GM12878 (cell line): ENCODE measurements around the gene MATN1. TPM values are rescaled to one million over a fixed set of nuclear protein-coding genes. Genes with fewer than 3 reads are reported as not detected.

Experiments used
- ATAC-seq: fragments of 200-7000 bp; cut with Tn5 transposase; 3 replicates; pipeline ENCODE4 v1.9.1; 2020; ENCODE audit warnings: mild to moderate bottlenecking, moderate library complexity
- BruUV-seq: library from RNA; stranded (reverse); fragments of 400-500 nt; replicated peaks from 2 replicates; lab custom pipeline; 2021; lab: Mats Ljungman, UMichigan
- CTCF ChIA-PET: fragments of 300-600 bp; sonication (Branson Sonifier 250); formaldehyde crosslinking; extraction: SDS; loops from one replicate; lab custom pipeline; 2021; ENCODE audit warnings: inconsistent platforms; lab: Yijun Ruan, JAX
- POLR2A ChIA-PET: fragments of 350-600 bp; formaldehyde crosslinking; extraction: SDS; loops from one replicate; lab custom pipeline; 2021; ENCODE audit warnings: inconsistent platforms; lab: Charles Lee
- RAD21 ChIA-PET: fragments of 300-600 bp; sonication (Branson Sonifier 250); formaldehyde crosslinking; loops from one replicate; lab custom pipeline; 2023; ENCODE audit warnings: antibody characterized with exemption; ENCODE audit not compliant: unreplicated experiment; lab: Charles Lee
- SMC1A ChIA-PET: fragments of 300-600 bp; sonication (Branson Sonifier 250); formaldehyde crosslinking; loops from one replicate; lab custom pipeline; 2023; ENCODE audit not compliant: unreplicated experiment, uncharacterized antibody; lab: Charles Lee
- DNase-seq: peaks from one replicate; pipeline ENCODE4 v3.0.0-alpha.2; 2011; ENCODE audit warnings: low read depth, low spot score
- FAIRE-seq: peaks from 3 replicates; lab custom pipeline; 2011; peaks lifted over from hg19 to GRCh38; lab: Jason Lieb, UNC
- H2AFZ ChIP-seq: 2 replicates; pipeline ENCODE4 v1.6.0; 2011; ENCODE audit warnings: low read depth, low read length, control low read depth; ENCODE audit not compliant: control insufficient read depth
- H3K27ac ChIP-seq: 2 replicates; pipeline ENCODE4 v1.5.1; 2011; ENCODE audit warnings: control low read depth; ENCODE audit not compliant: control insufficient read depth, insufficient read depth
- H3K27me3 ChIP-seq, 2 experiments: replicated peaks in 1 of 2; 2 replicates each; pipeline versions ENCODE4 v1.6.0 to v1.6.1; 2011; ENCODE audit warnings: low read length in 1 of 2; ENCODE audit not compliant: control insufficient read depth in 2 of 2, insufficient read depth in 2 of 2
- H3K36me3 ChIP-seq, 2 experiments: 2 replicates each; pipeline ENCODE4 v1.5.1; 2011; ENCODE audit warnings: low read length in 1 of 2; ENCODE audit not compliant: control insufficient read depth in 2 of 2, insufficient read depth in 2 of 2
- H3K4me1 ChIP-seq: 2 replicates; pipeline ENCODE4 v1.6.1; 2011; ENCODE audit warnings: mild to moderate bottlenecking, low read length, moderate library complexity, mixed read lengths; ENCODE audit not compliant: control insufficient read depth, insufficient read depth
- H3K4me2 ChIP-seq: 2 replicates; pipeline ENCODE4 v1.6.0; 2011; ENCODE audit warnings: control low read depth; ENCODE audit not compliant: control insufficient read depth, insufficient read depth
- H3K4me3 ChIP-seq: fragments of 200-600 bp; sonication (generic); 2 replicates; pipeline ENCODE4 v1.5.1; 2016
- H3K79me2 ChIP-seq: 2 replicates; pipeline ENCODE4 v1.6.0; 2011; ENCODE audit warnings: low read length; ENCODE audit not compliant: control insufficient read depth, insufficient read depth
- H3K9ac ChIP-seq: 2 replicates; pipeline ENCODE4 v1.8.0; 2011; ENCODE audit warnings: low read length, control low read depth, mixed read lengths; ENCODE audit not compliant: control insufficient read depth, insufficient read depth
- H3K9me3 ChIP-seq: replicated peaks from 3 replicates; pipeline ENCODE4 v1.5.1; 2011; ENCODE audit warnings: mild to moderate bottlenecking, low read length; ENCODE audit not compliant: control insufficient read depth, insufficient read depth
- H4K20me1 ChIP-seq: 2 replicates; pipeline ENCODE4 v1.6.0; 2011; ENCODE audit not compliant: control insufficient read depth, insufficient read depth
- ASH2L ChIP-seq: fragments of 300-600, 200-600 bp; sonication (generic); IDR thresholded peaks from 2 replicates; pipeline ENCODE4 v1.6.1; 2017; ENCODE audit warnings: low read depth, mild to moderate bottlenecking, borderline replicate concordance
- BACH1 ChIP-seq: fragments of 450-650 bp; IDR thresholded peaks from 2 replicates; pipeline ENCODE4 v1.6.1; 2017; ENCODE audit warnings: mild to moderate bottlenecking, borderline replicate concordance
- E2F4 ChIP-seq: IDR thresholded peaks from 2 replicates; pipeline ENCODE4 v1.6.1; 2012; ENCODE audit warnings: low read depth, low read length, improper control_type of control experiment
- HCFC1 ChIP-seq: fragments of 150-350 bp; IDR thresholded peaks from 2 replicates; pipeline ENCODE4 v1.6.1; 2014; ENCODE audit warnings: low read length
- JUND ChIP-seq: IDR thresholded peaks from 2 replicates; pipeline ENCODE4 v1.6.1; 2012; ENCODE audit warnings: low read depth, mild to moderate bottlenecking, low read length, improper control_type of control experiment, moderate library complexity
- MEF2B ChIP-seq: fragments of 450-650 bp; IDR thresholded peaks from 2 replicates; pipeline ENCODE4 v1.6.1; 2018; ENCODE audit warnings: mild to moderate bottlenecking, moderate library complexity; ENCODE audit not compliant: partially characterized antibody, poor library complexity, severe bottlenecking
- NFXL1 ChIP-seq: fragments of 450-650 bp; IDR thresholded peaks from 2 replicates; pipeline ENCODE4 v1.6.1; 2017; ENCODE audit warnings: antibody characterized with exemption, mild to moderate bottlenecking, borderline replicate concordance
- NR2C1 ChIP-seq: fragments of 450-650 bp; IDR thresholded peaks from 2 replicates; pipeline ENCODE4 v1.6.1; 2017; ENCODE audit warnings: antibody characterized with exemption, mild to moderate bottlenecking, moderate library complexity
- RELA ChIP-seq: fragments of 450-650 bp; IDR thresholded peaks from 2 replicates; pipeline ENCODE4 v1.8.0; 2014; ENCODE audit warnings: borderline replicate concordance; ENCODE audit not compliant: partially characterized antibody
- REST ChIP-seq: IDR thresholded peaks from 2 replicates; pipeline ENCODE4 v1.6.1; 2012; ENCODE audit warnings: mild to moderate bottlenecking, low read depth, low read length
- SP1 ChIP-seq: IDR thresholded peaks from one replicate; pipeline ENCODE4 v1.6.1; 2011; ENCODE audit warnings: low read depth, low read length
- SPI1 ChIP-seq: IDR thresholded peaks from 2 replicates; pipeline ENCODE4 v1.6.1; 2011; ENCODE audit warnings: low read depth, mild to moderate bottlenecking, low read length, moderate library complexity, borderline replicate concordance; ENCODE audit not compliant: insufficient read depth
- USF1 ChIP-seq: IDR thresholded peaks from 2 replicates; pipeline ENCODE4 v1.6.1; 2011; ENCODE audit warnings: borderline replicate concordance, low read depth, mild to moderate bottlenecking, moderate library complexity, mixed read lengths, low read length; ENCODE audit not compliant: insufficient read depth; ENCODE audit errors: extremely low read length
- YBX1 ChIP-seq: fragments of 450-650 bp; IDR thresholded peaks from 2 replicates; pipeline ENCODE4 v1.6.1; 2016; ENCODE audit warnings: antibody characterized with exemption
- ZZZ3 ChIP-seq: IDR thresholded peaks from 2 replicates; pipeline ENCODE4 v1.6.1; 2011; ENCODE audit warnings: low read depth; ENCODE audit not compliant: control insufficient read depth, insufficient read length
- WGBS: methylation state at CpG from one replicate; pipeline ENCODE4 v1.1.6; 2016; ENCODE audit warnings: low lambda C conversion rate; ENCODE audit not compliant: insufficient replicate concordance, insufficient coverage; ENCODE audit errors: missing lambda C conversion rate; 5-methylcytosine and 5-hydroxymethylcytosine counted together
- in situ Hi-C: fragments of 300-500 bp; cut with MboI; formaldehyde crosslinking; loops from 9 replicates; pipeline ENCODE4 v1.14.3; 2018; ENCODE audit warnings: mixed read lengths
- intact Hi-C: fragments of 100-400 bp; cut with micrococcal nuclease; formaldehyde crosslinking; loops from one replicate; pipeline ENCODE4 v1.14.2; 2022; ENCODE audit not compliant: unreplicated experiment
- polyA plus RNA-seq, 11 experiments: library from polyadenylated mRNA; depleted of rRNA in 4 of 11; unstranded in 6 of 11; stranded (reverse) in 5 of 11; fragments of >200 nt; fragmentation: Nextera tagmentation in 4 of 11; fragmentation: Illumina TruSeq in 1 of 11; extraction: Ambion mirVana in 4 of 11; extraction: Trizol in 1 of 11; gene quantifications; 1 replicate in 1 of 11; 2 replicates in 10 of 11; pipeline versions ENCODE4 v1.2.1 to v1.2.3, GENCODE V29; 2011 to 2016; ENCODE audit warnings: inconsistent platforms in 2 of 11, missing spikeins in 2 of 11, low read depth in 1 of 11
- total RNA-seq, 4 experiments: library from RNA; depleted of rRNA in 3 of 4; stranded (reverse); fragments of >200 nt in 3 of 4; fragmentation: Illumina TruSeq in 1 of 4; extraction: Trizol in 1 of 4; gene quantifications; 2 replicates each; pipeline versions ENCODE4 v1.2.1 to v1.2.3, GENCODE V29; 2013 to 2021

MATN1 gene
- total and polyA plus RNA-seq, 10 of the 15 experiments (the other 5 are each of a cell fraction or from before 2014, with no cell fraction given), result 0.04 to 0.50 (median 0.10) TPM; not detected in 1

- no peak for TF ChIP-seq USF1
- TF ChIP-seq HCFC1, result no peak
- TF ChIP-seq YBX1, result no peak
- TF ChIP-seq NR2C1, result no peak
- TF ChIP-seq RELA, result no peak
- TF ChIP-seq SPI1, result no peak
- no peak for TF ChIP-seq ZZZ3
- TF ChIP-seq SP1, result no peak
- no peak for TF ChIP-seq MEF2B
Measured at GRCh38 chr1:30684881-30685795, 38.2 kb downstream of the MATN1 start (continued).

GRCh38 chr1:30684259-30684658, 39.1 kb downstream of the MATN1 start:
- H3K4me3 ChIP-seq, result no peak overlapping the region
- no peaks in the 10 kb centered on the region for H4K20me1 ChIP-seq
- BruUV-seq, result no TSS peak
- H3K79me2 ChIP-seq, result no peaks in the 10 kb centered on the region
- DNase-seq (no peak), FAIRE-seq (no peak), ATAC-seq (no peak)
- H3K9ac ChIP-seq, result no peak overlapping the region
- ChIA-PET RAD21 (no interaction called here), SMC1A (no interaction called here), POLR2A (no interaction called here), CTCF (no interaction called here)
- H3K4me2 ChIP-seq, result no peak overlapping the region
- in situ Hi-C loops, result no loop called here
- no peaks in the 10 kb centered on the region for H3K4me1 ChIP-seq
- peaks cover 4 to 5% of the 10 kb centered on the region in 2 experiments; a peak in 2 of 4 replicates for H3K27me3 ChIP-seq
- no peak overlapping the region for H3K27ac ChIP-seq
- H3K36me3 ChIP-seq, result no peaks in the 10 kb centered on the region
- intact Hi-C loops, result no loop called here
- H2AFZ ChIP-seq, result no peak overlapping the region
- 13% methylated on average over 4 of the region's 4 CpGs for WGBS
- H3K9me3 ChIP-seq, result no peaks in the 10 kb centered on the region; the same call in 2 of the 3 replicates
- TF ChIP-seq ASH2L (no peak), JUND (no peak), BACH1 (no peak), E2F4 (no peak), NFXL1 (no peak), REST (no peak)
